Dermis microvascular lymphatic vessel endothelial cell (primary cell): ENCODE data around the gene CHCHD10. TPM values are rescaled to one million over a fixed set of nuclear protein-coding genes. Genes with fewer than 3 reads are reported as not detected.

Source experiments
- DNase-seq, 2 donors: peaks; one replicate each; pipeline versions ENCODE4 v3.0.0 to v3.0.0-alpha.2; 2010; ENCODE audit warnings: low read depth in 2 of 2
- total RNA-seq: library from RNA; depleted of rRNA; stranded (reverse); fragments of >200 nt; gene quantifications from 2 replicates; pipeline ENCODE4 v1.2.1, GENCODE V29; 2014

The CHCHD10 gene
- total RNA-seq = 7.4 and 15.2 TPM in 2 replicates

- peak; percentile 66 to 84 for DNase-seq
Observed at GRCh38 chr22:23767673-23768548, at the start of gene CHCHD10. CHCHD10 (minus strand) TSS chr22:23767972; CDS start chr22:23767874, 98 bp downstream.

GRCh38 chr22:23817146-23817545 lies 49.4 kb upstream of the CHCHD10 start:
- DNase-seq = no peak

- DNase-seq = no peak
Observed at GRCh38 chr22:23816156-23816976, 48.6 kb upstream of the CHCHD10 start.

- DNase-seq = no peak
Observed at GRCh38 chr22:23815541-23816155, 47.9 kb upstream of the CHCHD10 start.

GRCh38 chr22:23812378-23812777 lies 44.6 kb upstream of the CHCHD10 start:
- no peak for DNase-seq

- DNase-seq = no peak
Observed at GRCh38 chr22:23806837-23807236, 39.1 kb upstream of the CHCHD10 start.

GRCh38 chr22:23804781-23805291 lies 37.1 kb upstream of the CHCHD10 start:
- no peak for DNase-seq

- DNase-seq = no peak
Observed at GRCh38 chr22:23803001-23803819, 35.4 kb upstream of the CHCHD10 start.

- DNase-seq = no peak
Observed at GRCh38 chr22:23801886-23802377, 34.2 kb upstream of the CHCHD10 start.

GRCh38 chr22:23801238-23801821 lies 33.6 kb upstream of the CHCHD10 start:
- DNase-seq = no peak

- no peak for DNase-seq
Observed at GRCh38 chr22:23800297-23801237, 32.8 kb upstream of the CHCHD10 start.

GRCh38 chr22:23796461-23796860 lies 28.7 kb upstream of the CHCHD10 start:
- DNase-seq = no peak

- DNase-seq = no peak
Observed at GRCh38 chr22:23793326-23793725, 25.6 kb upstream of the CHCHD10 start.

GRCh38 chr22:23791738-23792645 lies 24.2 kb upstream of the CHCHD10 start:
- DNase-seq = no peak

- no peak for DNase-seq
Observed at GRCh38 chr22:23790819-23791737, 23.3 kb upstream of the CHCHD10 start.

- no peak for DNase-seq
Observed at GRCh38 chr22:23789638-23790037, 21.9 kb upstream of the CHCHD10 start.

GRCh38 chr22:23789121-23789520 lies 21.3 kb upstream of the CHCHD10 start:
- DNase-seq = no peak
